K562 (cell line): ENCODE results near the gene VSTM2B. TPM values are rescaled to one million over a fixed set of nuclear protein-coding genes. Genes with fewer than 3 reads are reported as not detected.

Experiments used
- ATAC-seq: fragments of 200-7000 bp; cut with Tn5 transposase; 3 replicates; pipeline ENCODE4 v1.9.1; 2020; ENCODE audit warnings: moderate library complexity
- BruUV-seq: library from RNA; stranded (reverse); fragments of 400-500 nt; replicated peaks from 2 replicates; lab custom pipeline; 2021; lab: Mats Ljungman, UMichigan
- CTCF ChIA-PET: fragments of 300-600 bp; formaldehyde crosslinking; extraction: SDS; loops from one replicate; lab custom pipeline; 2021; ENCODE audit warnings: low intra/inter-chr PET ratio; lab: Yijun Ruan, JAX
- POLR2A ChIA-PET: fragments of 300-600, 350-650 bp; sonication (Branson Sonifier 250); formaldehyde crosslinking; extraction: SDS; loops from one replicate; lab custom pipeline; 2021; ENCODE audit warnings: antibody characterized with exemption, inconsistent platforms; lab: Yijun Ruan, JAX
- DNase-seq, 4 experiments: peaks; one replicate each; pipeline versions ENCODE4 v3.0.0 to v3.0.0-alpha.2; 2011 to 2018; ENCODE audit warnings: low spot score in 3 of 4, mixed read lengths in 3 of 4; ENCODE audit errors: extremely low read depth in 1 of 4
- FAIRE-seq: peaks from 2 replicates; lab custom pipeline; 2011; peaks lifted over from hg19 to GRCh38; lab: Jason Lieb, UNC
- H2AFZ ChIP-seq: 2 replicates; pipeline ENCODE4 v1.6.0; 2011; ENCODE audit warnings: low read depth, low read length, control low read depth, inconsistent platforms
- H3K27ac ChIP-seq: fragments of 200-600 bp; 3 replicates; pipeline ENCODE4 v1.8.0; 2011; ENCODE audit warnings: low read depth, mild to moderate bottlenecking, control low read depth, inconsistent platforms, low read length, moderate library complexity, mixed read lengths; ENCODE audit errors: extremely low read depth
- H3K27me3 ChIP-seq, 2 experiments: fragments of 300-600 bp in 1 of 2; 2 replicates in 1 of 2; 3 replicates in 1 of 2; pipeline versions ENCODE4 v1.6.0 to v1.8.0; 2011; ENCODE audit warnings: inconsistent platforms in 2 of 2, low read length in 2 of 2, mild to moderate bottlenecking in 1 of 2, mixed read lengths in 1 of 2, moderate library complexity in 1 of 2; ENCODE audit not compliant: control insufficient read depth in 2 of 2, insufficient read depth in 2 of 2
- H3K36me3 ChIP-seq: fragments of 300-600 bp; 3 replicates; pipeline ENCODE4 v1.8.0; 2011; ENCODE audit warnings: mild to moderate bottlenecking, low read length, inconsistent platforms; ENCODE audit not compliant: control insufficient read depth, insufficient read depth
- H3K4me1 ChIP-seq, 2 experiments: fragments of 200-600 bp in 1 of 2; replicated peaks in 1 of 2; 2 replicates in 1 of 2; 3 replicates in 1 of 2; pipeline versions ENCODE4 v1.5.1 to v1.8.0; 2011; ENCODE audit warnings: inconsistent platforms in 2 of 2, low read length in 2 of 2, mild to moderate bottlenecking in 1 of 2, mixed read lengths in 1 of 2, moderate library complexity in 1 of 2; ENCODE audit not compliant: control insufficient read depth in 2 of 2, insufficient read depth in 2 of 2
- H3K4me2 ChIP-seq: 2 replicates; pipeline ENCODE4 v1.6.1; 2011; ENCODE audit warnings: low read length, control low read depth, inconsistent platforms, mixed read lengths; ENCODE audit not compliant: insufficient read depth
- H3K4me3 ChIP-seq: fragments of 200-600 bp; sonication (generic), shearing (Covaris generic); 2 replicates; pipeline ENCODE4 v1.5.1; 2016; ENCODE audit warnings: control low read depth, inconsistent platforms
- H3K79me2 ChIP-seq: fragments of 200-600 bp; 3 replicates; pipeline ENCODE4 v1.8.0; 2011; ENCODE audit warnings: low read length, inconsistent platforms; ENCODE audit not compliant: control insufficient read depth, insufficient read depth
- H3K9ac ChIP-seq, 2 experiments: 2 replicates each; pipeline versions ENCODE4 v1.6.0 to v1.6.1; 2011; ENCODE audit warnings: low read depth in 2 of 2, low read length in 2 of 2, control low read depth in 1 of 2, inconsistent platforms in 1 of 2, mild to moderate bottlenecking in 1 of 2, mixed read lengths in 1 of 2; ENCODE audit not compliant: insufficient read depth in 1 of 2
- H3K9me1 ChIP-seq: one replicate; pipeline ENCODE4 v1.6.0; 2011; ENCODE audit warnings: inconsistent platforms, mild to moderate bottlenecking, low read length, moderate library complexity; ENCODE audit not compliant: control insufficient read depth, insufficient read depth
- H3K9me3 ChIP-seq: replicated peaks from 2 replicates; pipeline ENCODE4 v1.5.1; 2011; ENCODE audit warnings: low read depth, low read length, inconsistent platforms; ENCODE audit not compliant: control insufficient read depth, insufficient read depth
- H4K20me1 ChIP-seq: replicated peaks from 2 replicates; pipeline ENCODE4 v1.6.1; 2011; ENCODE audit warnings: low read length, inconsistent platforms, mixed read lengths; ENCODE audit not compliant: control insufficient read depth, insufficient read depth
- ILF3 ChIP-seq: fragments of 450-650 bp; IDR thresholded peaks from 2 replicates; pipeline ENCODE4 v1.6.1; 2018; ENCODE audit warnings: antibody characterized with exemption, mild to moderate bottlenecking, moderate library complexity, borderline replicate concordance
- NEUROD1 ChIP-seq: fragments of 150-350 bp; IDR thresholded peaks from 2 replicates; pipeline ENCODE4 v1.6.1; 2014; ENCODE audit warnings: borderline replicate concordance, low read length, low read depth; ENCODE audit not compliant: partially characterized antibody
- PRMT5 ChIP-seq: sonication (generic); formaldehyde crosslinking; IDR thresholded peaks from 2 replicates; pipeline ENCODE4 v1.5.0; 2020; ENCODE audit warnings: missing genetic modification reagents
- SMAD1 ChIP-seq: fragments of 150-350 bp; IDR thresholded peaks from 2 replicates; pipeline ENCODE4 v1.6.1; 2014; ENCODE audit warnings: low read length, low read depth; ENCODE audit not compliant: partially characterized antibody
- ZNF224 ChIP-seq: sonication (generic); formaldehyde crosslinking; IDR thresholded peaks from 2 replicates; pipeline ENCODE4 v1.8.0; 2022; ENCODE audit warnings: mild to moderate bottlenecking, missing genetic modification reagents
- WGBS: fragments of 100-300 bp; shearing (Covaris generic); methylation state at CpG from one replicate; pipeline ENCODE4 v1.1.6; 2016; ENCODE audit warnings: low coverage, mixed read lengths; ENCODE audit not compliant: insufficient coverage; ENCODE audit errors: missing lambda C conversion rate; 5-methylcytosine and 5-hydroxymethylcytosine counted together
- in situ Hi-C: fragments of 300-500 bp; cut with MboI; formaldehyde crosslinking; loops from 4 replicates; pipeline ENCODE4 v1.15.0; 2018; ENCODE audit warnings: inconsistent platforms, mixed read lengths
- intact Hi-C: fragments of 100-400 bp; cut with micrococcal nuclease; formaldehyde crosslinking; loops from 2 replicates; pipeline ENCODE4 v1.14.2; 2022
- polyA plus RNA-seq, 8 experiments: library from polyadenylated mRNA; depleted of rRNA in 4 of 8; stranded (reverse) in 5 of 8; unstranded in 3 of 8; fragments of >200 nt; fragmentation: Nextera tagmentation in 2 of 8; fragmentation: Illumina TruSeq in 1 of 8; extraction: Ambion mirVana in 2 of 8; extraction: Trizol in 1 of 8; gene quantifications; 2 replicates each; pipeline versions ENCODE4 v1.2.1 to v1.2.3, GENCODE V29; 2011 to 2014; ENCODE audit warnings: inconsistent platforms in 1 of 8, missing spikeins in 1 of 8
- total RNA-seq, 7 experiments: library from RNA; depleted of rRNA in 6 of 7; stranded (reverse); fragments of >200 nt in 6 of 7; fragmentation: Illumina TruSeq in 2 of 7; extraction: Trizol in 2 of 7; gene quantifications; 2 replicates each; pipeline versions ENCODE4 v1.2.1 to v1.2.3, GENCODE V29; 2011 to 2021; ENCODE audit warnings: low replicate concordance in 1 of 7
- TF ChIP-seq, protein P1 (sequence below): fragments of 450-650 bp; IDR thresholded peaks from 2 replicates; pipeline ENCODE4 v1.6.1; 2016; ENCODE audit warnings: low read depth, mild to moderate bottlenecking, moderate library complexity

The VSTM2B gene
- total and polyA plus RNA-seq, 9 of the 15 experiments (the other 6 are each of a cell fraction or from before 2014, with no cell fraction given) = not detected

- TF ChIP-seq, protein P1, sequence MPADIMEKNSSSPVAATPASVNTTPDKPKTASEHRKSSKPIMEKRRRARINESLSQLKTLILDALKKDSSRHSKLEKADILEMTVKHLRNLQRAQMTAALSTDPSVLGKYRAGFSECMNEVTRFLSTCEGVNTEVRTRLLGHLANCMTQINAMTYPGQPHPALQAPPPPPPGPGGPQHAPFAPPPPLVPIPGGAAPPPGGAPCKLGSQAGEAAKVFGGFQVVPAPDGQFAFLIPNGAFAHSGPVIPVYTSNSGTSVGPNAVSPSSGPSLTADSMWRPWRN = no peak
- no peak for TF ChIP-seq ZNF224
- no peak for TF ChIP-seq ILF3
- no peak for TF ChIP-seq NEUROD1
- TF ChIP-seq SMAD1 = no peak
- no peak for TF ChIP-seq PRMT5 (CRISPR knock-in tag)
- Histone ChIP-seq H3K9ac (no peak overlapping the region), H3K79me2 (no peaks in the 10 kb centered on the region), H2AFZ (no peak overlapping the region), H3K9me1 (no peaks in the 10 kb centered on the region), H3K9me3 (no peaks in the 10 kb centered on the region), H3K27me3 (peaks cover 0 to 17% of the 10 kb centered on the region in 2 experiments; a peak in 2 of 5 replicates), H3K4me2 (no peak overlapping the region), H3K36me3 (no peaks in the 10 kb centered on the region), H3K4me1 (no peaks in the 10 kb centered on the region), H4K20me1 (no peaks in the 10 kb centered on the region), H3K4me3 (no peak overlapping the region), H3K27ac (no peak overlapping the region)
- intact Hi-C loops = loop anchor here (10.0 kb wide), 1 partner anchor 183 kb away; no protein-coding TSS in a partner anchor
- DNase-seq (no peak), ATAC-seq (no peak), FAIRE-seq (no peak)
- in situ Hi-C loops = no loop called here
- WGBS = 2% methylated on average over 16 of the region's 16 CpGs
- ChIA-PET CTCF (no interaction called here), POLR2A (interaction anchor here (0.6 to 0.7 kb wide), 2 partner anchors 132 to 1002 kb away, joined by 3 read pairs; no protein-coding TSS in a partner anchor)
- BruUV-seq = no TSS peak
These were observed 47.8 kb upstream of the VSTM2B start for GRCh38 chr19:29477831-29478577.
